CD14-positive monocyte (primary cell): ENCODE measurements around the gene KLHL7. TPM values are rescaled to one million over a fixed set of nuclear protein-coding genes. Genes with fewer than 3 reads are reported as not detected.

Experiments used
- DNase-seq, 3 donors: peaks; one replicate each; pipeline ENCODE4 v3.0.0-alpha.2; 2011 to 2022
- H2AFZ ChIP-seq: 2 replicates; pipeline ENCODE4 v1.6.0; 2012; ENCODE audit warnings: mild to moderate bottlenecking, low read depth, low read length, inconsistent platforms; ENCODE audit not compliant: insufficient read depth, poor library complexity, severe bottlenecking
- H3K27ac ChIP-seq, 2 donors: 1 replicate in 1 of 2; 2 replicates in 1 of 2; pipeline ENCODE4 v1.5.1; 2012 to 2013; ENCODE audit warnings: low read length in 2 of 2, control low read depth in 1 of 2, inconsistent platforms in 1 of 2, low read depth in 1 of 2, mild to moderate bottlenecking in 1 of 2
- H3K27me3 ChIP-seq, 2 donors: one replicate each; pipeline versions ENCODE4 v1.6.0 to v1.6.1; 2011 to 2013; ENCODE audit warnings: low read length in 2 of 2; ENCODE audit not compliant: control insufficient read depth in 2 of 2, insufficient read depth in 2 of 2
- H3K36me3 ChIP-seq, 2 donors: replicated peaks in 1 of 2; 1 replicate in 1 of 2; 2 replicates in 1 of 2; pipeline versions ENCODE4 v1.5.1 to v1.6.1; 2012 to 2013; ENCODE audit warnings: low read length in 2 of 2, control low read depth in 1 of 2, inconsistent platforms in 1 of 2, mild to moderate bottlenecking in 1 of 2; ENCODE audit not compliant: insufficient read depth in 2 of 2, control insufficient read depth in 1 of 2
- H3K4me1 ChIP-seq, 2 donors: 1 replicate in 1 of 2; 2 replicates in 1 of 2; pipeline versions ENCODE4 v1.5.1 to v1.6.1; 2012 to 2013; ENCODE audit warnings: low read length in 2 of 2, control low read depth in 1 of 2, inconsistent platforms in 1 of 2, mild to moderate bottlenecking in 1 of 2, moderate library complexity in 1 of 2; ENCODE audit not compliant: insufficient read depth in 2 of 2, control insufficient read depth in 1 of 2
- H3K4me2 ChIP-seq: replicated peaks from 2 replicates; pipeline ENCODE3; 2012; ENCODE audit warnings: low read length, moderate library complexity, mild to moderate bottlenecking; ENCODE audit not compliant: poor library complexity, severe bottlenecking; ENCODE audit errors: extremely low read depth
- H3K4me3 ChIP-seq, 3 experiments: fragments of 200-600 bp in 1 of 3; sonication (generic) in 1 of 3; replicated peaks in 1 of 3; 1 replicate in 2 of 3; 2 replicates in 1 of 3; pipeline ENCODE4 v1.5.1; 2011 to 2013; ENCODE audit warnings: low read length in 3 of 3, mild to moderate bottlenecking in 3 of 3, control low read depth in 2 of 3, low read depth in 2 of 3, inconsistent platforms in 1 of 3, moderate library complexity in 1 of 3
- H3K79me2 ChIP-seq: 2 replicates; pipeline ENCODE4 v1.6.0; 2012; ENCODE audit warnings: mild to moderate bottlenecking, control low read depth, inconsistent platforms, low read length, moderate library complexity; ENCODE audit not compliant: insufficient read depth
- H3K9ac ChIP-seq: 2 replicates; pipeline ENCODE4 v1.6.0; 2017; ENCODE audit warnings: low read length, mild to moderate bottlenecking; ENCODE audit not compliant: insufficient read depth, poor library complexity, severe bottlenecking
- H3K9me3 ChIP-seq, 2 donors: replicated peaks in 1 of 2; 1 replicate in 1 of 2; 2 replicates in 1 of 2; pipeline versions ENCODE4 v1.5.1 to v1.6.1; 2012 to 2013; ENCODE audit warnings: low read length in 2 of 2, control low read depth in 1 of 2; ENCODE audit not compliant: control insufficient read depth in 1 of 2, insufficient read depth in 1 of 2
- H4K20me1 ChIP-seq: 2 replicates; pipeline ENCODE4 v1.6.0; 2012; ENCODE audit warnings: mild to moderate bottlenecking, low read length, control low read depth, moderate library complexity; ENCODE audit not compliant: insufficient read depth
- H3K27ac Mint-ChIP-seq, 7 donors: one replicate each; pipeline ENCODE4 v1.8.0; 2020; ENCODE audit warnings: mild to moderate bottlenecking in 7 of 7, mixed read lengths in 7 of 7, moderate library complexity in 6 of 7, inconsistent platforms in 2 of 7
- H3K27me3 Mint-ChIP-seq, 3 donors: one replicate each; pipeline ENCODE4 v1.8.0; 2021 to 2022; ENCODE audit warnings: low read depth in 3 of 3, mild to moderate bottlenecking in 3 of 3, mixed read lengths in 3 of 3, moderate library complexity in 3 of 3, inconsistent platforms in 1 of 3
- H3K36me3 Mint-ChIP-seq, 2 donors: one replicate each; pipeline ENCODE4 v1.8.0; 2020; ENCODE audit warnings: mixed read lengths in 2 of 2, inconsistent platforms in 1 of 2, mild to moderate bottlenecking in 1 of 2
- H3K4me1 Mint-ChIP-seq: one replicate; pipeline ENCODE4 v1.8.0; 2020; ENCODE audit warnings: mild to moderate bottlenecking, mixed read lengths
- H3K4me3 Mint-ChIP-seq, 2 donors: one replicate each; pipeline ENCODE4 v1.8.0; 2020; ENCODE audit warnings: mild to moderate bottlenecking in 2 of 2, mixed read lengths in 2 of 2, moderate library complexity in 1 of 2
- H3K9me3 Mint-ChIP-seq, 7 donors: one replicate each; pipeline ENCODE4 v1.8.0; 2020 to 2022; ENCODE audit warnings: mixed read lengths in 7 of 7, mild to moderate bottlenecking in 6 of 7, moderate library complexity in 6 of 7, inconsistent platforms in 2 of 7
- CTCF ChIP-seq: fragments of 200-600 bp; IDR thresholded peaks from one replicate; pipeline ENCODE4 v1.8.0; 2022; ENCODE audit warnings: antibody characterized with exemption, mild to moderate bottlenecking
- WGBS: methylation state at CpG from one replicate; pipeline ENCODE4 v1.1.5; 2013; ENCODE audit warnings: missing lambda C conversion rate; ENCODE audit not compliant: insufficient coverage; 5-methylcytosine and 5-hydroxymethylcytosine counted together
- intact Hi-C, 2 donors: fragments of 100-400 bp; cut with micrococcal nuclease; formaldehyde crosslinking; loops; one replicate each; pipeline versions ENCODE4 v1.15.0 to v1.15.1; 2023
- polyA plus RNA-seq, 3 donors: library from polyadenylated mRNA; depleted of rRNA in 1 of 3; unstranded in 2 of 3; stranded (reverse) in 1 of 3; fragments of 300-500 nt in 2 of 3; fragments of >200 nt in 1 of 3; fragmentation: Illumina TruSeq in 2 of 3; gene quantifications; 1 replicate in 2 of 3; 2 replicates in 1 of 3; pipeline ENCODE4 v1.2.3, GENCODE V29; 2012 to 2021

The KLHL7 gene
- polyA plus RNA-seq, 3 donors, result 15.5 to 21.0 (median 17.4) TPM

GRCh38 chr7:23107781-23108180 lies 2.2 kb downstream of the KLHL7 start:
- no peak overlapping the region for H3K9ac ChIP-seq
- Mint-ChIP-seq H3K27me3 (peaks cover 0 to 2% (median 2%) of the 10 kb centered on the region in 3 donors), H3K27ac (no peak overlapping the region), H3K4me1 (peaks cover 40% of the 10 kb centered on the region), H3K4me3 (no peak overlapping the region), H3K9me3 (no peaks in the 10 kb centered on the region), H3K36me3 (peaks cover 0 to 2% of the 10 kb centered on the region in 2 donors)
- peaks cover 27% of the 10 kb centered on the region for H3K79me2 ChIP-seq
- no peaks in the 10 kb centered on the region for H4K20me1 ChIP-seq
- no peak overlapping the region for H3K27ac ChIP-seq
- no peaks in the 10 kb centered on the region for H3K36me3 ChIP-seq
- intact Hi-C loops, result loop anchor here in 1 of 2 donors (5.0 kb wide), 1 partner anchor 75 kb away; the partner anchor contains the start of gene NUP42
- H3K4me1 ChIP-seq, result peaks cover 16 to 17% of the 10 kb centered on the region in 2 donors
- no peak for TF ChIP-seq CTCF
- WGBS, result no CpG with 5 or more reads among the region's 2 CpGs
- DNase-seq, result no peak
- H2AFZ ChIP-seq, result no peak overlapping the region
- H3K4me3 ChIP-seq, result no peak overlapping the region
- no peaks in the 10 kb centered on the region for H3K9me3 ChIP-seq
- H3K27me3 ChIP-seq, result no peaks in the 10 kb centered on the region
- no peak overlapping the region for H3K4me2 ChIP-seq

GRCh38 chr7:23108995-23109394 lies 3.4 kb downstream of the KLHL7 start:
- Histone ChIP-seq H3K4me1 (peaks cover 16 to 17% of the 10 kb centered on the region in 2 donors), H4K20me1 (peaks cover 9% of the 10 kb centered on the region), H3K4me3 (no peak overlapping the region), H3K9me3 (no peaks in the 10 kb centered on the region), H2AFZ (no peak overlapping the region), H3K4me2 (no peak overlapping the region), H3K79me2 (peaks cover 27% of the 10 kb centered on the region), H3K27me3 (no peaks in the 10 kb centered on the region), H3K27ac (no peak overlapping the region), H3K36me3 (no peaks in the 10 kb centered on the region), H3K9ac (no peak overlapping the region)
- Mint-ChIP-seq H3K9me3 (no peaks in the 10 kb centered on the region), H3K4me3 (no peak overlapping the region), H3K4me1 (peaks cover 40% of the 10 kb centered on the region), H3K27ac (no peak overlapping the region), H3K27me3 (peaks cover 0 to 2% (median 2%) of the 10 kb centered on the region in 3 donors), H3K36me3 (peaks cover 0 to 4% of the 10 kb centered on the region in 2 donors)
- no peak for DNase-seq
- TF ChIP-seq CTCF, result no peak
- intact Hi-C loops, result loop anchor here in 1 of 2 donors (5.0 kb wide), 1 partner anchor 73 kb away; the partner anchor contains the start of gene NUP42
- WGBS, result no CpG with 5 or more reads among the region's 4 CpGs
